ENCODE results near the gene CHST11. TPM values are rescaled to one million over a fixed set of nuclear protein-coding genes. Genes with fewer than 3 reads are reported as not detected.

CHST11 gene
- total RNA-seq, 1 experiment from 2014 or later, result 1.1 TPM

DNA sequence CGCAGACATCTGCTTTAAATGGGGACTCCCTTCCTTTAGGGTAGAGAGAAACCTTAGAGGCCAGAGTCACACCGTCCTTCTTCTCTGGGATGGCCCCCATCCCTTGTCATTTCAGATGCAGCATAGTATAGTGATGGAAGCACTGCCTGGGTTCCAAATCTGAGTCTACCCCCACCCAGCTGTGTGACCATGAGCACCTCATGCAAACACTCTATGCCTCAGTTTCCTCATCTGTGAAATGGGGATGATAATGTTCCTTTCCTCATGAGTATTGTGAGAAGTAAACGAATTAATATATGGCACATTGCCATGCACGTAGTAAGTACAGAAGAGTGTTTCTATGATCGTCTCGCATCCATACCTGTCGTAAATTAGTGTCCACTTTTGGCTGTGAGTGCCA lies 259.4 kb downstream of the CHST11 start:
- Histone ChIP-seq H3K9me3 (ENCODE audit: low read depth, low read length, poor library complexity, severe bottlenecking) (no peaks in the 10 kb centered on the region), H3K36me3 (ENCODE audit: insufficient read depth, low read length, poor library complexity, severe bottlenecking) (no peaks in the 10 kb centered on the region), H3K27ac (ENCODE audit: low read depth, low read length, poor library complexity, severe bottlenecking) (no peak overlapping the region), H3K27me3 (replicated peaks; ENCODE audit: insufficient read depth, low read depth, low read length, poor library complexity) (no peaks in the 10 kb centered on the region), H3K4me1 (ENCODE audit: insufficient read depth, low read length, poor library complexity, severe bottlenecking) (no peaks in the 10 kb centered on the region), H3K4me3 (ENCODE audit: low read depth, low read length, poor library complexity, severe bottlenecking) (no peak overlapping the region)
- POLR2A ChIA-PET (ENCODE audit: low non-redundant PET), result no interaction called here
- BruUV-seq (replicated peaks), result no TSS peak
- no peak for TF ChIP-seq EZH2 (IDR thresholded peaks at IDR 0.05; ENCODE audit: borderline replicate concordance, low read depth, low read length, poor library complexity, severe bottlenecking)
- TF ChIP-seq, protein P1, sequence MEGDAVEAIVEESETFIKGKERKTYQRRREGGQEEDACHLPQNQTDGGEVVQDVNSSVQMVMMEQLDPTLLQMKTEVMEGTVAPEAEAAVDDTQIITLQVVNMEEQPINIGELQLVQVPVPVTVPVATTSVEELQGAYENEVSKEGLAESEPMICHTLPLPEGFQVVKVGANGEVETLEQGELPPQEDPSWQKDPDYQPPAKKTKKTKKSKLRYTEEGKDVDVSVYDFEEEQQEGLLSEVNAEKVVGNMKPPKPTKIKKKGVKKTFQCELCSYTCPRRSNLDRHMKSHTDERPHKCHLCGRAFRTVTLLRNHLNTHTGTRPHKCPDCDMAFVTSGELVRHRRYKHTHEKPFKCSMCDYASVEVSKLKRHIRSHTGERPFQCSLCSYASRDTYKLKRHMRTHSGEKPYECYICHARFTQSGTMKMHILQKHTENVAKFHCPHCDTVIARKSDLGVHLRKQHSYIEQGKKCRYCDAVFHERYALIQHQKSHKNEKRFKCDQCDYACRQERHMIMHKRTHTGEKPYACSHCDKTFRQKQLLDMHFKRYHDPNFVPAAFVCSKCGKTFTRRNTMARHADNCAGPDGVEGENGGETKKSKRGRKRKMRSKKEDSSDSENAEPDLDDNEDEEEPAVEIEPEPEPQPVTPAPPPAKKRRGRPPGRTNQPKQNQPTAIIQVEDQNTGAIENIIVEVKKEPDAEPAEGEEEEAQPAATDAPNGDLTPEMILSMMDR (conservative IDR thresholded peaks at IDR 0.05; ENCODE audit: low read depth, low read length), result no peak
- CTCF ChIA-PET, result no interaction called here
- no peak for DNase-seq (ENCODE audit: low spot score)
- intact Hi-C loops (cut with micrococcal nuclease; ENCODE audit: unreplicated experiment), result no loop called here

DNA sequence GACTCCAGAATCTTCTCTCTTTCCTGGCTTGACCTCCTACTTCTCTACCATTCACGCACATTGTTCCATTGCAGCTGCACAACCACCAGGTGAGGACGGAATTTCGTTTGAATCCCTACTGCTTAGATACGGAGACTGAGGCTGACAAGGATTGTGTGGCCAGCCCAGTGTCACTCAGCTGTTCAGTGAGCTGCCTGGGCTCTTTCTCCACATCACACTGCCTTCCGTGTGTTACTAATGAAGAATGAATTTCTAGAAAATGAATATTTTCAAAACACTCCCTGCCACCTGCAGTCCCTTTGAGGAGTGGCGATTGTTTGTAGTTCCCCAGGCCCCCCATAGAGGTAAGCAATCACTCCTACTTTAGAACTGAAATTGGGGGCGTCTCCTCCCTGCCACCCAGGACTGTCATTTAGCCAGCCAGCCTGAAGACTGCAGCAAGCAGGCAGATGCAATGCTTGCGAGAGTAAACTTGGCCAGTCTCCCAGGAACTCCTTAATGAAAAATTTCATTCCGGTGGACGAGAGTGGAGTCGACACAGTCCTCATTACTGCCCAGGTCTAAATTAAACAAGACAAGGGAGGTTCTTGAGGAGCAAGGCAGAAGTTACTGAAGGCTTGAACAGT lies 261.7 kb downstream of the CHST11 start:
- TF ChIP-seq EZH2 (IDR thresholded peaks at IDR 0.05; ENCODE audit: borderline replicate concordance, low read depth, low read length, poor library complexity, severe bottlenecking), result no peak
- TF ChIP-seq, protein P1 (conservative IDR thresholded peaks at IDR 0.05; ENCODE audit: low read depth, low read length), result no peak
- Histone ChIP-seq H3K27ac (ENCODE audit: low read depth, low read length, poor library complexity, severe bottlenecking) (no peak overlapping the region), H3K4me3 (ENCODE audit: low read depth, low read length, poor library complexity, severe bottlenecking) (no peak overlapping the region), H3K9me3 (ENCODE audit: low read depth, low read length, poor library complexity, severe bottlenecking) (no peaks in the 10 kb centered on the region), H3K36me3 (ENCODE audit: insufficient read depth, low read length, poor library complexity, severe bottlenecking) (no peaks in the 10 kb centered on the region), H3K4me1 (ENCODE audit: insufficient read depth, low read length, poor library complexity, severe bottlenecking) (no peaks in the 10 kb centered on the region), H3K27me3 (replicated peaks; ENCODE audit: insufficient read depth, low read depth, low read length, poor library complexity) (no peaks in the 10 kb centered on the region)
- no TSS peak for BruUV-seq (replicated peaks)
- ChIA-PET POLR2A (ENCODE audit: low non-redundant PET) (no interaction called here), CTCF (no interaction called here)
- intact Hi-C loops (cut with micrococcal nuclease; ENCODE audit: unreplicated experiment), result no loop called here
- DNase-seq (ENCODE audit: low spot score), result no peak

DNA sequence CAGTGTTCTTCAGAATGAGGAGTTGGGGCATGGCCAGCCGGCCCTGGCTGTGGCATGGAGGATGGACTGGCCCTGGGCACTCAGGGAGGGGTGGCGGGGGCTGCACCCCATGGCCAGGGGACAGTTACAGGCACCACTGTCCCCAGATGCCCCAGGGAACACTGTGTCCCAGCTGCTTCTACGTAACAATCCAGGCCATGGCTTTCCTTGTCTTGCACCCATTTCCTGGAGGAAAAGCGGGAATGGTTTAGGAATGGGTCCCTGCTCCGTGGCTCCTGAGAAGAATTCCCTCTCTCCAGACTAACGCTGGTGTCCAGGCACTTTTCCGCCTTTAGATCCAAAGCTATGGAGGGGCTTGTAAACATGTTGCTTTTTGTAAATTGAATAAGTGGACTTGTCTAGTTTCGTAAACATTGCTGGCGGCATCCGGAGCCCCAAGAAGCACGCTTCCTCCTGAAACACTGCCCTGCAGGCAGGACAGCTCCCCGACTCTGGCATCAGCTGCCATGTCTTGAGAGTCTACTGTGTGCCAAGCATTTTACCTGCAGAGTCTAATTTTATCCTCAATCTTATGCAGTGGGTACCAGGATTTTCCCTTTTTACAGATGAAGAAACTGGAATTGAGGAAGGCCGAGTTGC lies 263.1 kb downstream of the CHST11 start:
- no peaks in the 10 kb centered on the region for H3K36me3 ChIP-seq (ENCODE audit: insufficient read depth, low read length, poor library complexity, severe bottlenecking)
- TF ChIP-seq, protein P1 (conservative IDR thresholded peaks at IDR 0.05; ENCODE audit: low read depth, low read length), result no peak
- no peak for TF ChIP-seq EZH2 (IDR thresholded peaks at IDR 0.05; ENCODE audit: borderline replicate concordance, low read depth, low read length, poor library complexity, severe bottlenecking)
- no TSS peak for BruUV-seq (replicated peaks)
- ChIA-PET POLR2A (ENCODE audit: low non-redundant PET) (no interaction called here), CTCF (no interaction called here)
- no peaks in the 10 kb centered on the region for H3K4me1 ChIP-seq (ENCODE audit: insufficient read depth, low read length, poor library complexity, severe bottlenecking)
- H3K27ac ChIP-seq (ENCODE audit: low read depth, low read length, poor library complexity, severe bottlenecking), result no peak overlapping the region
- intact Hi-C loops (cut with micrococcal nuclease; ENCODE audit: unreplicated experiment), result no loop called here
- H3K9me3 ChIP-seq (ENCODE audit: low read depth, low read length, poor library complexity, severe bottlenecking), result no peaks in the 10 kb centered on the region
- H3K4me3 ChIP-seq (ENCODE audit: low read depth, low read length, poor library complexity, severe bottlenecking), result no peak overlapping the region
- no peaks in the 10 kb centered on the region for H3K27me3 ChIP-seq (replicated peaks; ENCODE audit: insufficient read depth, low read depth, low read length, poor library complexity)
- no peak for DNase-seq (ENCODE audit: low spot score)

Measured in A673 (cell line).